H1 (cell line): ENCODE data around the gene SMAD6. TPM values are rescaled to one million over a fixed set of nuclear protein-coding genes. Genes with fewer than 3 reads are reported as not detected.

Experiments used
- ASH2L ChIP-seq: fragments of 200-600, 300-600 bp; sonication (generic); IDR thresholded peaks from one replicate; pipeline ENCODE4 v1.7.1; 2017; ENCODE audit warnings: low read length
- ATF2 ChIP-seq: IDR thresholded peaks from 2 replicates; pipeline ENCODE4 v1.6.1; 2012; ENCODE audit warnings: low read length, inconsistent platforms
- ATF3 ChIP-seq: IDR thresholded peaks from 2 replicates; pipeline ENCODE4 v1.6.1; 2011; ENCODE audit warnings: low read depth, mild to moderate bottlenecking, low read length; ENCODE audit not compliant: insufficient read depth
- BCL11A ChIP-seq, 2 experiments: IDR thresholded peaks; one replicate each; pipeline ENCODE4 v1.6.1; 2011; ENCODE audit warnings: low read depth in 2 of 2, low read length in 2 of 2, mild to moderate bottlenecking in 2 of 2
- E2F6 ChIP-seq: IDR thresholded peaks from 2 replicates; pipeline ENCODE4 v1.6.1; 2012; ENCODE audit warnings: inconsistent platforms
- MAFK ChIP-seq: IDR thresholded peaks from 2 replicates; pipeline ENCODE4 v1.6.1; 2012; ENCODE audit warnings: low read depth, mild to moderate bottlenecking, improper control_type of control experiment, low read length
- RAD21 ChIP-seq, 2 experiments: IDR thresholded peaks in 1 of 2; conservative IDR thresholded peaks in 1 of 2; 2 replicates each; pipeline ENCODE4 v1.6.1; 2011; ENCODE audit warnings: low read depth in 2 of 2, low read length in 2 of 2, improper control_type of control experiment in 1 of 2, inconsistent platforms in 1 of 2, mild to moderate bottlenecking in 1 of 2, moderate library complexity in 1 of 2
- RXRA ChIP-seq: IDR thresholded peaks from 2 replicates; pipeline ENCODE4 v1.6.1; 2011; ENCODE audit warnings: low read depth, mild to moderate bottlenecking, low read length, moderate library complexity; ENCODE audit not compliant: insufficient read depth
- TAF1 ChIP-seq: IDR thresholded peaks from 2 replicates; pipeline ENCODE4 v1.6.1; 2011; ENCODE audit warnings: mild to moderate bottlenecking, low read depth, low read length
- polyA plus RNA-seq, 7 experiments: library from polyadenylated mRNA; depleted of rRNA in 3 of 7; stranded (reverse) in 5 of 7; unstranded in 2 of 7; fragments of >200 nt in 5 of 7; fragments of 200-250 nt in 2 of 7; gene quantifications; 1 replicate in 5 of 7; 2 replicates in 1 of 7; 4 replicates in 1 of 7; pipeline versions ENCODE4 v1.2.1 to v1.2.3, GENCODE V29; 2011 to 2013; ENCODE audit warnings: missing spikeins in 2 of 7, mixed read lengths in 2 of 7
- total RNA-seq: library from RNA; stranded (reverse); fragmentation: NEBNext Ultra II Directional; extraction: Animal tissue kit (Norgen Biotek cat#: 25700); gene quantifications from 2 replicates; pipeline ENCODE4 v1.2.1, GENCODE V29; 2021

SMAD6 gene
- total and polyA plus RNA-seq, 2 of the 8 experiments (the other 6 are each of a cell fraction or from before 2014, with no cell fraction given), result 1.8 to 7.0 TPM

GRCh38 chr15:66715720-66716655 is 14.0 kb downstream of the SMAD6 start (continued):
- TF ChIP-seq ATF2 (no peak), RAD21 (IDR thresholded peaks at IDR 0.05 in 1 of 2, conservative IDR thresholded peaks at IDR 0.05 in 1 of 2; ENCODE audit: low read depth in 2 of 2, low read length in 2 of 2) (no peak), E2F6 (no peak), ASH2L (no peak), ATF3 (no peak), TAF1 (no peak), BCL11A (IDR thresholded peaks at IDR 0.05; ENCODE audit: low read depth in 2 of 2, low read length in 2 of 2) (no peak), MAFK (no peak), RXRA (no peak)
